Measurements from ENCODE around the gene TMEM178A. TPM values are rescaled to one million over a fixed set of nuclear protein-coding genes. Genes with fewer than 3 reads are reported as not detected.

TMEM178A gene
- total and polyA plus RNA-seq, 12 donors = 0.58 to 6.2 (median 2.5) TPM

GRCh38 chr2:39732482-39732881 is 66.8 kb downstream of the TMEM178A start:
- intact Hi-C loops (cut with DNase I) = loop anchor here in 2 of 10 donors (5.0 to 10.0 kb wide), 3 partner anchors 140 to 448 kb away; no protein-coding TSS in a partner anchor
- no peaks in the 10 kb centered on the region for H3K9me3 ChIP-seq
- peaks cover 0 to 17% (median 2%) of the 10 kb centered on the region in 9 donors for H3K4me1 ChIP-seq
- WGBS, 2 donors = 74 to 88% methylated on average over 1 of the region's 1 CpG
- no peak overlapping the region for H3K4me3 ChIP-seq
- no peaks in the 10 kb centered on the region for H3K27me3 ChIP-seq
- no peak for TF ChIP-seq CTCF (IDR thresholded peaks at IDR 0.05)
- DNase-seq (no peak), ATAC-seq (peak in 3 of 8 donors; percentile 22 to 35 (median 23))
- peaks cover 0 to 41% (median 16%) of the 10 kb centered on the region in 9 donors for H3K36me3 ChIP-seq
- H3K27ac ChIP-seq = no peak overlapping the region

DNA sequence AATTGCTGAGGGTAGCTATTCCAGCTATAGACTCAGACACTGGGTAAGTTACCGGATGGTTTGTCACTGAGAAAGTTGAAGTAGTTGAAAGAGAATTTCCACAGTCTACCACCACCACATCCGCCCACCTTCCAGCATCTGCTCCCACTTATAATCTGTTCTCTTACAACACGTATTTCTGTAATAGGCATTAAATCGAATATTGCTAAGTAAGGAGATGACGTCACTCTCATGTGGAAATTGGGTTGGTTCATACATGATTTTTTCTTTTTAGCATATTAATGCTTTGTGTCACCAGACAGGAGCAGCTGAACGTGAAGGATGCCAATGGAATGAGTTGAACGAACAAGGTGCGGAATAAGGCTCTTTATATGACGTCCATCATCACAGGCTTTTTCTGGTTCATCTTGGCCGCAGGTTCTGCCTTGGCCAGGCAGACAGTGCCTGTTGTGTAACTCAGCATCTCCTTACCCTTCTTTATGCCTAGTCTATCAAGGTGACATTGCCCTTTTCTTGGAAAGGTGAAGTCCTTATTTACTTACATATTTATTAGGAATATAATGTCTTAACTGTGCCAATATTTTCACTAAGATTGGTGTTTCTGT is 67.5 kb downstream of the TMEM178A start:
- Histone ChIP-seq H3K4me1 (peaks cover 0 to 17% (median 5%) of the 10 kb centered on the region in 9 donors), H3K27me3 (no peaks in the 10 kb centered on the region), H3K9me3 (no peaks in the 10 kb centered on the region), H3K4me3 (no peak overlapping the region), H3K36me3 (peaks cover 0 to 48% (median 16%) of the 10 kb centered on the region in 9 donors), H3K27ac (no peak overlapping the region)
- intact Hi-C loops (cut with DNase I) = loop anchor here in 2 of 10 donors (5.0 to 10.0 kb wide), 3 partner anchors 141 to 448 kb away; no protein-coding TSS in a partner anchor
- 95 to 96% methylated on average over 10 of the region's 10 CpGs for WGBS, 2 donors
- ATAC-seq = no peak
- DNase-seq = no peak
- TF ChIP-seq CTCF (IDR thresholded peaks at IDR 0.05) = no peak

- H3K4me1 ChIP-seq = peaks cover 0 to 13% (median 6%) of the 10 kb centered on the region in 9 donors
- no peak overlapping the region for H3K27ac ChIP-seq
- H3K9me3 ChIP-seq = no peaks in the 10 kb centered on the region
- DNase-seq (no peak), ATAC-seq (no peak)
- intact Hi-C loops (cut with DNase I) = loop anchor here in 2 of 10 donors (5.0 to 10.0 kb wide), 3 partner anchors 142 to 450 kb away; no protein-coding TSS in a partner anchor
- H3K4me3 ChIP-seq = no peak overlapping the region
- no peak for TF ChIP-seq CTCF (IDR thresholded peaks at IDR 0.05)
- H3K36me3 ChIP-seq = peaks cover 0 to 60% (median 16%) of the 10 kb centered on the region in 9 donors
- H3K27me3 ChIP-seq = no peaks in the 10 kb centered on the region
These were observed 68.7 kb downstream of the TMEM178A start for GRCh38 chr2:39734445-39734844.

DNA sequence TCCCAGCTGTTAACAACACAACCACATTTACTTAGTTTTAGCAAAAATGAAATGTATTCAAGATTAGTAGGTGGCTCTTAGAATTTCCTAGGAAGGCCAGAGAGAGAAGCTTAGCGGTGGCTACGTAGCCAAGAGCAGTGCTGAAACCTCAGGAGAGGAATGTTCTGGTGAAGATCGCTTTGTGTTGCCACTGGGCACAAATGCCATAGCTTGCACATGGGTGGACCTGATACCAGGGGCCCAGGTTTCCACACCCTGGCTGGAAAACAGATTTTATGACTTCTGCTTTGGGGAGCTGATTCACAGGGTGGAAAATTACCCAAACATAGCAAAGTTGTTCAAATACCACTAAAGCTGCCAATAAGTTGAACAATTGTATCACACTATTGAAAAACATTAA is 69.9 kb downstream of the TMEM178A start:
- Histone ChIP-seq H3K4me1 (peaks cover 0 to 13% (median 9%) of the 10 kb centered on the region in 9 donors), H3K27ac (no peak overlapping the region), H3K9me3 (no peaks in the 10 kb centered on the region), H3K27me3 (no peaks in the 10 kb centered on the region), H3K4me3 (no peak overlapping the region), H3K36me3 (peaks cover 0 to 72% (median 24%) of the 10 kb centered on the region in 9 donors)
- intact Hi-C loops (cut with DNase I) = loop anchor here in 2 of 10 donors (10.0 kb wide), 2 partner anchors 361 to 451 kb away; no protein-coding TSS in a partner anchor
- ATAC-seq (no peak), DNase-seq (no peak)
- 98% methylated on average over 3 of the region's 3 CpGs for WGBS, 2 donors
- TF ChIP-seq CTCF (IDR thresholded peaks at IDR 0.05) = no peak
